Lower leg skin (tissue), 4 donors: ENCODE measurements around the gene LRRC15. TPM values are rescaled to one million over a fixed set of nuclear protein-coding genes. Genes with fewer than 3 reads are reported as not detected.

Experiments used
- DNase-seq, 2 donors: peaks; one replicate each; pipeline ENCODE4 v3.0.0-alpha.2; 2019; ENCODE audit warnings: low spot score in 2 of 2
- H3K4me3 ChIP-seq: fragments of 200-600 bp; sonication (generic); 2 replicates; pipeline ENCODE4 v1.5.1; 2017; ENCODE audit warnings: mild to moderate bottlenecking, low read depth; ENCODE audit not compliant: poor library complexity, severe bottlenecking
- CTCF ChIP-seq, 3 donors: fragments of 450-650 bp; IDR thresholded peaks; one replicate each; pipeline ENCODE4 v1.5.1; 2016; ENCODE audit warnings: antibody characterized with exemption in 3 of 3, mild to moderate bottlenecking in 3 of 3, moderate library complexity in 2 of 3
- POLR2A ChIP-seq, 2 donors: fragments of 450-650 bp; IDR thresholded peaks; one replicate each; pipeline ENCODE4 v1.6.1; 2016 to 2017; ENCODE audit warnings: antibody characterized with exemption in 2 of 2, mild to moderate bottlenecking in 1 of 2, moderate library complexity in 1 of 2
- WGBS, 2 donors: methylation state at CpG; one replicate each; pipeline ENCODE4 v1.1.5; 2018; 5-methylcytosine and 5-hydroxymethylcytosine counted together
- intact Hi-C: fragments of 100-400 bp; cut with DNase I; formaldehyde crosslinking; loops from one replicate; pipeline ENCODE4 v1.15.0; 2023; ENCODE audit warnings: low total_unique reads
- total RNA-seq, 4 donors: library from RNA; depleted of rRNA; stranded (reverse); fragments of >200 nt; gene quantifications; one replicate each; pipeline ENCODE4 v1.1.0, GENCODE V29; 2016

Gene LRRC15
- total RNA-seq, 4 donors from 2014 or later = 0.08 to 21.0 (median 0.63) TPM

DNA sequence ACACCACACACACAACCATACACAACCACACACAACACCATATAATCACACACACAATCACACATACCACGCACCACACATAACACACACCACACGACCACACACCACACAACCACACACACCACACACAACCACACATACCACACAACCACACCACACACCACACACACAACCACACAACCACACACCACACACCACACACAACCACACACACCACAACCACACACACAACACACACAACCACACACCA is 42.6 kb downstream of the LRRC15 start:
- whole genome bisulfite sequencing, 2 donors = 85 to 88% methylated on average over 2 of the region's 2 CpGs
- intact Hi-C loops = no loop called here
- TF ChIP-seq CTCF (IDR thresholded peaks at IDR 0.05) (no peak), POLR2A (IDR thresholded peaks at IDR 0.05) (no peak)
- no peak for DNase-seq
- H3K4me3 ChIP-seq = no peak overlapping the region

- no peak for DNase-seq
- intact Hi-C loops = no loop called here
- H3K4me3 ChIP-seq = no peak overlapping the region
- TF ChIP-seq POLR2A (IDR thresholded peaks at IDR 0.05) (no peak), CTCF (IDR thresholded peaks at IDR 0.05) (no peak)
- 42 to 45% methylated on average over 15 of the region's 15 CpGs for WGBS, 2 donors
These were observed 43.2 kb downstream of the LRRC15 start for GRCh38 chr3:194326192-194326967.

- no peak for DNase-seq
- intact Hi-C loops = no loop called here
- TF ChIP-seq CTCF (IDR thresholded peaks at IDR 0.05) (no peak), POLR2A (IDR thresholded peaks at IDR 0.05) (no peak)
- WGBS, 2 donors = 64 to 77% methylated on average over 3 to 15 of the region's 15 CpGs
- H3K4me3 ChIP-seq = no peak overlapping the region
These were observed 44.0 kb downstream of the LRRC15 start for GRCh38 chr3:194325424-194326153.

DNA sequence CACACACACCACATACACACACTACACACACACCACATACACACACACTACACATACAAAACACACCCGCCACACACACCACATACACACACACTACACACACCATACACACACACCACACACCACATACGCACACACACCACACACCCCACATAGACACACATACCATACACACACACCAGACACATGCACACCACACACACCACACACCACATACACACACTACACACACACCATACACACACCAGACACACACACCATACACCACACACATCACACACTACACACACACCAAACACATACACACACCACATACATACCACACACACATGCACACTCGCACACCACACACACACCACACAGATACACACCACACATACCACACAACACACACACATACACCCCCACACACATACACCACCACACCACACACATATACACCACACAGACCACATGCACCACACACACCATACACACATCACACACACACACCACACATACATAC is 44.7 kb downstream of the LRRC15 start:
- TF ChIP-seq POLR2A (IDR thresholded peaks at IDR 0.05) = no peak
- TF ChIP-seq CTCF (IDR thresholded peaks at IDR 0.05) = peak in 1 of 3 donors; percentile 15
- 90 to 93% methylated on average over 3 of the region's 3 CpGs for WGBS, 2 donors
- intact Hi-C loops = no loop called here
- no peak overlapping the region for H3K4me3 ChIP-seq
- DNase-seq = no peak

DNA sequence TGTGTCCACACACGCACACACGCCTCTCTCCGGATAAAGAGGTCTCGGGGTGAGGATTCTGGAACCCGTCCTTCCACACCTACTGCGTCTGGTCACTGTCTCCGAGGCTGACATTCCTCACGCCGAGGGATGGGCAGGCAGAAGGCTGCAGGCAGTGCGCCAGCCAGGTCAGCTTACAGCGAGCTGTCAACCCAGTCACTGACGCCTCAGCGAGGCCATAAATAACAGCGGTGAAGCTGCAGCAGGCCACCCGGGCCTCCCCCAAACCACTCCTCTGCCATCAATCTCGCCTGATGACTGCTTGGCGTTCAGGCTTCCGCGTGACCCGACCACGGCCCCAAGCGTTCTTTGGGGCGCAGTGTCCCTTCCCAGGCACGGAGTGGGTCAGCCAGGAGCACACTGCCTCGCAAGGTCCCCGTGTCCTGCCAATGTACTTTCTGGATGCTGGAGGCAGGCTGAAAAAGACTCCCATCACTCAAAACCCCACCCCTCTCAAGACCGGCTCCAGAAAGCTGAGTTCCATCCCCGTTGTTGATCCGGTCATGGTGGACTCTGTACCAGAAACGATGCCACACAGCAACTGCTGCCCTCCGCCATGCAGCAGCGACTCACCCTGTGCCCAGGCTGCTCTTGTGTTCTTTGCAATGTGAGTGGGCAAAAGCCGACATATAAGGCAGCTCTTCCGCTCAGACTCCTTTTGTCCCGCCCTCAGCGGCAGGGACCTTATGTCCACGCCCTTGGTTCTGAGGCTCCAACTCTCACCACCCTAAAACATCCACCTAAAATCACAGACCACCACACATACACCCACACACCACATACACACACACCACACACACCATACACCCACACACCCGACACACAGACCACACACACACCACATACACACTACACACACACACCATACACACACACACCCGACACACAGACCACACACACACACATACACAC is 45.5 kb downstream of the LRRC15 start:
- DNase-seq = peak in 1 of 2 donors; percentile 40
- TF ChIP-seq POLR2A (IDR thresholded peaks at IDR 0.05) = no peak
- TF ChIP-seq CTCF (IDR thresholded peaks at IDR 0.05) = no peak
- no peak overlapping the region for H3K4me3 ChIP-seq
- WGBS, 2 donors = 18 to 23% methylated on average over 36 to 37 of the region's 39 CpGs
- intact Hi-C loops = no loop called here
